K562 (cell line): ENCODE data around the gene CHPF.

ENCODE experiments used
- CTCF ChIP-seq, 3 experiments: IDR thresholded peaks in 2 of 3; conservative IDR thresholded peaks in 1 of 3; 2 replicates each; pipeline ENCODE4 v1.5.1; 2011 to 2012; ENCODE audit warnings: low read length in 3 of 3, mild to moderate bottlenecking in 3 of 3, control low read depth in 2 of 3, improper control_type of control experiment in 1 of 3, inconsistent platforms in 1 of 3, low read depth in 1 of 3, mixed read lengths in 1 of 3, moderate library complexity in 1 of 3; ENCODE audit not compliant: insufficient read depth in 2 of 3
- EHMT2 ChIP-seq: fragments of 450-650 bp; IDR thresholded peaks from 2 replicates; pipeline ENCODE4 v1.6.1; 2018; ENCODE audit warnings: antibody characterized with exemption
- ELF1 ChIP-seq: fragments of 200-800 bp; sonication (Bioruptor generic); IDR thresholded peaks from 2 replicates; pipeline ENCODE4 v1.6.1; 2016; ENCODE audit warnings: missing genetic modification characterization, missing compliant biosample characterization
- EP300 ChIP-seq: IDR thresholded peaks from 2 replicates; pipeline ENCODE4 v1.6.1; 2012; ENCODE audit warnings: low read length, improper control_type of control experiment

- TF ChIP-seq CTCF (IDR thresholded peaks at IDR 0.05 in 2 of 3, conservative IDR thresholded peaks at IDR 0.05 in 1 of 3; ENCODE audit: insufficient read depth in 2 of 3, low read depth in 1 of 3, low read length in 3 of 3) (no peak), EP300 (no peak), ELF1 (tag) (no peak), EHMT2 (no peak)
Observed at GRCh38 chr2:219506802-219507526, 36.6 kb downstream of the CHPF start.
